Stomach (tissue), 9 donors: ENCODE data around the gene ABR. TPM values are rescaled to one million over a fixed set of nuclear protein-coding genes. Genes with fewer than 3 reads are reported as not detected.

Source experiments
- DNase-seq, 2 donors: peaks; one replicate each; pipeline versions ENCODE4 v3.0.0 to v3.0.0-alpha.2; 2013 to 2019
- H3K27ac ChIP-seq, 5 donors: fragments of 200-600 bp in 4 of 5; sonication (generic) in 4 of 5; one replicate each; pipeline ENCODE4 v1.5.1; 2013 to 2019; ENCODE audit warnings: mild to moderate bottlenecking in 1 of 5, moderate library complexity in 1 of 5
- H3K27me3 ChIP-seq, 3 donors: fragments of 200-600 bp; sonication (generic); one replicate each; pipeline ENCODE4 v1.5.1; 2017 to 2019; ENCODE audit warnings: mixed run types in 1 of 3
- H3K36me3 ChIP-seq, 4 donors: fragments of 200-600 bp; sonication (generic); 1 replicate in 3 of 4; 2 replicates in 1 of 4; pipeline ENCODE4 v1.5.1; 2016 to 2019
- H3K4me1 ChIP-seq, 4 donors: fragments of 200-600 bp; sonication (generic); one replicate each; pipeline ENCODE4 v1.5.1; 2016 to 2019
- H3K4me3 ChIP-seq, 4 donors: fragments of 200-600 bp; sonication (generic) in 3 of 4; one replicate each; pipeline ENCODE4 v1.5.1; 2016 to 2019; ENCODE audit warnings: mild to moderate bottlenecking in 1 of 4
- H3K9me3 ChIP-seq, 4 donors: fragments of 200-600 bp; sonication (generic); one replicate each; pipeline ENCODE4 v1.5.1; 2016 to 2019
- EP300 ChIP-seq: sonication (generic); formaldehyde crosslinking; IDR thresholded peaks from one replicate; pipeline ENCODE4 v1.6.1; 2017; ENCODE audit warnings: antibody characterized with exemption
- POLR2A ChIP-seq, 4 donors: fragments of 450-650 bp; IDR thresholded peaks; one replicate each; pipeline ENCODE4 v1.6.1; 2016; ENCODE audit warnings: antibody characterized with exemption in 4 of 4, control low read depth in 2 of 4, mild to moderate bottlenecking in 1 of 4, moderate library complexity in 1 of 4
- POLR2AphosphoS5 ChIP-seq, 3 donors: sonication (generic); formaldehyde crosslinking; IDR thresholded peaks; one replicate each; pipeline ENCODE4 v1.6.1; 2016; ENCODE audit warnings: antibody characterized with exemption in 3 of 3
- WGBS, 5 donors: extraction: QIAGEN DNeasy Blood & Tissue Kit in 3 of 5; methylation state at CpG; one replicate each; pipeline versions ENCODE4 v1.1.5 to v1.1.7; 2013 to 2018; 5-methylcytosine and 5-hydroxymethylcytosine counted together
- intact Hi-C: fragments of 100-400 bp; cut with DNase I; formaldehyde crosslinking; loops from one replicate; pipeline ENCODE4 v1.15.1; 2023; ENCODE audit warnings: low total_unique reads
- polyA plus RNA-seq, 3 donors: library from polyadenylated mRNA; stranded (reverse); fragments of 200-250 nt; gene quantifications; one replicate each; pipeline ENCODE4 v1.2.3, GENCODE V29; 2013
- total RNA-seq, 5 donors: library from RNA; depleted of rRNA; stranded (reverse); fragments of >200 nt; gene quantifications; one replicate each; pipeline versions ENCODE4 v1.1.0 to v1.2.3, GENCODE V29; 2014 to 2016
- TF ChIP-seq, protein P1 (sequence below), 7 experiments: fragments of 450-650 bp in 4 of 7; fragments of 200-600 bp in 3 of 7; sonication (generic) in 3 of 7; IDR thresholded peaks; one replicate each; pipeline ENCODE4 v1.5.1; 2016 to 2019; ENCODE audit warnings: antibody characterized with exemption in 7 of 7, control low read depth in 2 of 7, mild to moderate bottlenecking in 1 of 7
- donor health status: healthy with polysubstance abuse.
- donor health status: Bipolar disorder and iron deficiency.
- donor health status: healthy.

ABR gene
- total and polyA plus RNA-seq, 8 donors: 28.3 to 1,523 (median 73.4) TPM

DNA sequence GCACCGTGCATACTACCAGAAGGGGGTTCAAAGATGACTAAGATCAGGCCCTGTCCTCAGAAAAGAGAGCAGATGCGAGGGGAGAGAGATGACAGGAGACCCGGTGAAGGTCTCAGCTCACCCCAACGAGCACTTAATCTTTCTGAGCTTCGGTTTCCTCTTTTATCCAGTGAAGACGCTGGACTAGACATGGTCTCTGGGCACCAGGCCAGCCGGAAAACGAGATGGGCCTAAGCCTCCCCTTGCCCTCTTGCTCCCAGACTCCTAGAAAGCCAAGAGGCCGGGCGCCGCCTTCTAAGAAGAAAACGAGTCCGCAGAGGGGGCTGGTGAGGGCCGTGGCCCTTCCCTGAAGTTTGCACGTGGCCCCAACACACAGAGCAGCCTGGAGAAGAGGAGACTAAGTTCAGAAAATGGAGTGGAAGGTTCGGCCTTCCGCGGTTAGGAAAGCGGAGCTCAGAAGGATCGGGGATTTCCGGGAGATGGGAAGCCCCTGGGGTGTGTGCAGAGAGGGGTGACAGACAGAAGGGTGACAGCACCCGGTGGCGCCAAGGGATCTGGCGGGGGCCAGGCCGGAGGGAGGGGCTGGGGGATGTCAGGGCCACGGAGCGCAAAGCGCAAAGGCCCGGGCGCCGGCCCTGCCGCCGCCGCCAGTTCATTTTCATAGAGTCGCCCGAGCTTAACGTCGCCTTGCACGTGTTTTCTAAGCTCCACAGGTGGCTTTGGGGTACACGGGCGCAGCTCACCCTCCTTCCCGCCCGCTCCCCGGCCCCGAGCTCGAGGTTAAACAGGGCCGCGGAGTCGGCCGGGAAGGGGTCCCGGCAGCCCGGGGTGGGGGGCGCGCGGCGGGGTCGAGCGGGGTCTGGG is 48.4 kb upstream of the ABR start:
- WGBS, 5 donors: 11 to 18% (median 14%) methylated on average over 36 to 58 of the region's 58 CpGs
- intact Hi-C loops: no loop called here
- no peaks in the 10 kb centered on the region for H3K9me3 ChIP-seq

DNA sequence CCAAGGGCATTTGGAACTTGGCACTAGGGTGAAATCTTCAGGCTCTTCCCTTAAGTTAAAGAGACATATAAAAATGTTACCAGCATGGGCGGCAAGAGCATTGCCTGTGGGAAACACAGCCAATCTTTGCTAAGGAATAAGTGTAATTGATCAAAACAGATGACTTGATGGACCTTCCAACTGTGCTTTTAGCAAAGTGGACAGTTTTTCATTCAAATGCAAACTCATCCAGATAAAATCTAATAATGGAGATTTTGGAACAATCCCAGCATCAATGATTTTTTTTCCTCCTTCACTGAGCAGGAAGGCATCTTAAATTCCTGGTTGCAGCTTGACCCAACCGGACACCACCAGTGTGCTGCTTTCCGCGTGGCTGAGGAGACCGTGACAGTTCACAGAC is 47.6 kb upstream of the ABR start:
- TF ChIP-seq EP300 (no peak), POLR2AphosphoS5 (IDR thresholded peaks at IDR 0.05) (no peak), POLR2A (IDR thresholded peaks at IDR 0.05) (no peak)
- no peaks in the 10 kb centered on the region for H3K9me3 ChIP-seq
- H3K27me3 ChIP-seq: peaks cover 6 to 57% (median 27%) of the 10 kb centered on the region in 3 donors
- H3K4me3 ChIP-seq: peak overlapping the region in 2 of 4 donors; percentile 59 to 68
- H3K36me3 ChIP-seq: no peaks in the 10 kb centered on the region
- no peak for DNase-seq
- H3K27ac ChIP-seq: no peak overlapping the region
- intact Hi-C loops: no loop called here
- 69 to 90% (median 83%) methylated on average over 5 of the region's 5 CpGs for WGBS, 5 donors
- H3K4me1 ChIP-seq: peaks cover 32 to 56% (median 39%) of the 10 kb centered on the region in 4 donors

More for the DNA sequence above, 48.4 kb upstream of the ABR start:
- H3K27ac ChIP-seq: peak overlapping the region in 4 of 5 donors; percentile 32 to 79 (median 73)
- peaks cover 6 to 60% (median 27%) of the 10 kb centered on the region in 3 donors for H3K27me3 ChIP-seq
- H3K4me3 ChIP-seq: peak overlapping the region; percentile 58 to 68 (median 62)
- H3K36me3 ChIP-seq: no peaks in the 10 kb centered on the region
- TF ChIP-seq EP300: no peak
- TF ChIP-seq POLR2A (IDR thresholded peaks at IDR 0.05): no peak
- TF ChIP-seq, protein P1, sequence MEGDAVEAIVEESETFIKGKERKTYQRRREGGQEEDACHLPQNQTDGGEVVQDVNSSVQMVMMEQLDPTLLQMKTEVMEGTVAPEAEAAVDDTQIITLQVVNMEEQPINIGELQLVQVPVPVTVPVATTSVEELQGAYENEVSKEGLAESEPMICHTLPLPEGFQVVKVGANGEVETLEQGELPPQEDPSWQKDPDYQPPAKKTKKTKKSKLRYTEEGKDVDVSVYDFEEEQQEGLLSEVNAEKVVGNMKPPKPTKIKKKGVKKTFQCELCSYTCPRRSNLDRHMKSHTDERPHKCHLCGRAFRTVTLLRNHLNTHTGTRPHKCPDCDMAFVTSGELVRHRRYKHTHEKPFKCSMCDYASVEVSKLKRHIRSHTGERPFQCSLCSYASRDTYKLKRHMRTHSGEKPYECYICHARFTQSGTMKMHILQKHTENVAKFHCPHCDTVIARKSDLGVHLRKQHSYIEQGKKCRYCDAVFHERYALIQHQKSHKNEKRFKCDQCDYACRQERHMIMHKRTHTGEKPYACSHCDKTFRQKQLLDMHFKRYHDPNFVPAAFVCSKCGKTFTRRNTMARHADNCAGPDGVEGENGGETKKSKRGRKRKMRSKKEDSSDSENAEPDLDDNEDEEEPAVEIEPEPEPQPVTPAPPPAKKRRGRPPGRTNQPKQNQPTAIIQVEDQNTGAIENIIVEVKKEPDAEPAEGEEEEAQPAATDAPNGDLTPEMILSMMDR (IDR thresholded peaks at IDR 0.05): no peak
- TF ChIP-seq POLR2AphosphoS5 (IDR thresholded peaks at IDR 0.05): no peak
- DNase-seq: peak in 1 of 2 donors; percentile 44
- H3K4me1 ChIP-seq: peaks cover 32 to 61% (median 39%) of the 10 kb centered on the region in 4 donors

DNA sequence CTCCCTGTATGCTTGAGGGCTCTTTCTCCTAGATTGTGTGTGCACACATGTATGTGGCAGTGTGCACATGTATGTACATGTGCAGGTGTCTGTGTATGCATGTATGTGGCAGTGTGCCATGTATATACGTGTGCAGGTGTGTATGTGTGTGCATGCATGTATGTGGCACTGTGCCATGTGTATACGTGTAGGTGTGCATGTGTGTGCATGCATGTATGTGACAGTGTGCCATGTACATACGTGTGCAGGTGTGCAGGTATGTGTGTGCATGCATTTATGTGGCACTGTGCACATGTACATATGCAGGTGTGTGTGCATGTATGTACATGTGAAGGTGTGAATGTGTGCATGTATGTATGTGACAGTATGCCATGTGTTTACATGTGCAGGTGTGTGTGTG is 46.5 kb upstream of the ABR start:
- Histone ChIP-seq H3K4me1 (peaks cover 25 to 46% (median 36%) of the 10 kb centered on the region in 4 donors), H3K36me3 (no peaks in the 10 kb centered on the region), H3K27me3 (peaks cover 6 to 47% (median 24%) of the 10 kb centered on the region in 3 donors), H3K4me3 (no peak overlapping the region), H3K27ac (no peak overlapping the region), H3K9me3 (no peaks in the 10 kb centered on the region)
- no peak for TF ChIP-seq POLR2A (IDR thresholded peaks at IDR 0.05)
- TF ChIP-seq POLR2AphosphoS5 (IDR thresholded peaks at IDR 0.05): no peak
- TF ChIP-seq, protein P1 (IDR thresholded peaks at IDR 0.05): no peak
- no peak for TF ChIP-seq EP300
- WGBS, 5 donors: 74 to 92% (median 77%) methylated on average over 3 of the region's 3 CpGs
- DNase-seq: no peak
- intact Hi-C loops: no loop called here

DNA sequence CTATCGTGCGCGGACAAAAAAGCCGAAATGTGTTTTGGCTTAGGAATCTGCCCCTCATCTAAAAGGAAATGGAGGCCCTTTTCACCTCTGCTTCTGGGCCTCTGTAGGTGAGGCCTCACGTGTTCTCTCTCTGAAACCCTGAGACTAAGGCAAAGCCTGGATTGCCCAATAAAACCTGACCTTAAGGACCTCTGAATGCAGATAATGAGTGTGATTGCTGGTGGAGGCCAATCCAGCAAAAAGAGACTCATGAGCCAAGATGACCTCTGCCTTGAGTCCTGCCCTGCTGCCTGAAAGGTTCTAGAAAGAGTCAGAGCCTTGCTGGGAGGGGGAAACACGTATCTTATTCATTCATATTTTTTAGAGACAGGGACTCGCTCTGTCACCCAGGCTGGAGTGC is 44.5 kb upstream of the ABR start:
- Histone ChIP-seq H3K9me3 (no peaks in the 10 kb centered on the region), H3K36me3 (no peaks in the 10 kb centered on the region), H3K4me3 (no peak overlapping the region), H3K4me1 (peaks cover 14 to 26% (median 19%) of the 10 kb centered on the region in 4 donors), H3K27ac (no peak overlapping the region), H3K27me3 (peaks cover 0 to 27% (median 9%) of the 10 kb centered on the region in 3 donors)
- no peak for DNase-seq
- TF ChIP-seq, protein P1 (IDR thresholded peaks at IDR 0.05): no peak
- TF ChIP-seq POLR2AphosphoS5 (IDR thresholded peaks at IDR 0.05): no peak
- no peak for TF ChIP-seq POLR2A (IDR thresholded peaks at IDR 0.05)
- TF ChIP-seq EP300: no peak
- 56 to 88% (median 79%) methylated on average over 7 of the region's 7 CpGs for WGBS, 5 donors
- intact Hi-C loops: no loop called here
